Erythroblast (primary cell): ENCODE measurements around the gene VAV1.

Experiments used
- GATA1 ChIP-seq: IDR thresholded peaks from 2 replicates; pipeline ENCODE4 v1.6.1; 2011; ENCODE audit warnings: low read depth, mild to moderate bottlenecking, control low read depth, low read length, moderate library complexity
- POLR2A ChIP-seq: IDR thresholded peaks from 2 replicates; pipeline ENCODE4 v1.6.1; 2011; ENCODE audit warnings: mild to moderate bottlenecking, low read length

DNA sequence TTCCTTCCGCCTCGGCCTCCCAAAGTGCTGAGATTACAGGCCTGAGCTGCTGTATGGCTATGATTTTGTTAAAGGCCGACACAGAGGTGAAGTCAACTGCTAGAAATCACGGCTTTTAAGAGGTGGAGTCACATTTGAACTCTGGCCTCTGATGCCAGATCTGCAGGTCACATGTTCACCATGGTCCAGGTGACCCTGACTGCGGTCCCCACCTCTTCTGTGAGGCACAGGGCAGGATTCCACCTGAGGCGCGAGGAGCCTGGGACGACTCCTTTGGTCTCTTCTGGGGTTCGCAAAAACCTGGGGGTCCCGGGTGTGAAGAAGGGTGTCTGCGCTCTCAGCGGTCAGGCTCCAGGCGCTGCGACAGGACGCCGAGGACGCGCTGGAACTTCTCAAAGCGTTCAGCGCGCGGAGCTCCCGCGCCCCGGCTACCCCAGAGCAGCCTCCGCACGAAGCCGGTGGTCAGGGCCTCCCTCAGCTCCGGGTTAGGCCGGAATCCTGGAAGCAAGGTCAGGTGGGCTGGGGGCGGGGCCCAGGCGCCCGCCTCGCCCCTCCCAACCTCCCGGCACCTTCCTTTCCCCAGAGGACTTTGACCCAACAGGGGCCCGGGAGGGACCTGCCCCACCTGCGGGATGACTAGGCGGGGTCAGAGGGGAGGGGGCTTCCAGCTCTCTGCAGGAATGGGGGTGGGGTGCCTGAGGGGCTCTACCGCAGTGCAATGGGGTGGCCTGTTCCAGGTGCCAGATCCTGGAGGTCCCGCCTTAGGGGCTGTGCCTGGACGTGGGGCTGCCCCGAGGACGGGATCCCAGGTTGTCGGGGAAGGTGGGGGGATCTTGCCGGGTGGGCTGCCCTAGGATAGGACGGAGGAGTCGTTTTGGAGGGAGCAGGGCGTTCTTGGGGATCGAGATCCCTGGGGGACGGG is 20.0 kb upstream of the VAV1 start:
- no peak for TF ChIP-seq POLR2A
- TF ChIP-seq GATA1, result no peak
